ENCODE results near the gene C1orf210. TPM values are rescaled to one million over a fixed set of nuclear protein-coding genes. Genes with fewer than 3 reads are reported as not detected.

Gene C1orf210
- total RNA-seq, 1 donor from 2014 or later: not detected

GRCh38 chr1:43279161-43279560 is 6.2 kb downstream of the C1orf210 start:
- no peak for DNase-seq (ENCODE audit: low read depth, low spot score)
- H3K4me1 Mint-ChIP-seq: peaks cover 20% of the 10 kb centered on the region
- H3K4me3 Mint-ChIP-seq: no peak overlapping the region
- H3K27ac Mint-ChIP-seq (ENCODE audit: unreplicated experiment): no peak overlapping the region
- TF ChIP-seq CTCF (conservative IDR thresholded peaks at IDR 0.05): no peak
- H3K9me3 Mint-ChIP-seq: no peaks in the 10 kb centered on the region
- peaks cover 2% of the 10 kb centered on the region for H3K27me3 Mint-ChIP-seq (ENCODE audit: low read depth)
- H3K36me3 Mint-ChIP-seq (ENCODE audit: low read depth): no peaks in the 10 kb centered on the region

GRCh38 chr1:43277116-43277876 is 8.1 kb downstream of the C1orf210 start:
- Mint-ChIP-seq H3K9me3 (no peaks in the 10 kb centered on the region), H3K27me3 (ENCODE audit: low read depth) (peaks cover 2% of the 10 kb centered on the region), H3K4me1 (peaks cover 17% of the 10 kb centered on the region), H3K27ac (ENCODE audit: unreplicated experiment) (peak overlapping the region; percentile 50), H3K36me3 (ENCODE audit: low read depth) (no peaks in the 10 kb centered on the region), H3K4me3 (no peak overlapping the region)
- DNase-seq (ENCODE audit: low read depth, low spot score): no peak
- no peak for TF ChIP-seq CTCF (conservative IDR thresholded peaks at IDR 0.05)

- Mint-ChIP-seq H3K27me3 (ENCODE audit: low read depth) (peaks cover 4% of the 10 kb centered on the region), H3K4me3 (no peak overlapping the region), H3K4me1 (peaks cover 17% of the 10 kb centered on the region), H3K36me3 (ENCODE audit: low read depth) (no peaks in the 10 kb centered on the region), H3K9me3 (no peaks in the 10 kb centered on the region), H3K27ac (ENCODE audit: unreplicated experiment) (no peak overlapping the region)
- no peak for TF ChIP-seq CTCF (conservative IDR thresholded peaks at IDR 0.05)
- no peak for DNase-seq (ENCODE audit: low read depth, low spot score)
These were observed 8.7 kb downstream of the C1orf210 start for GRCh38 chr1:43276673-43277072.

GRCh38 chr1:43275826-43276620 is 9.4 kb downstream of the C1orf210 start:
- no peak overlapping the region for H3K4me3 Mint-ChIP-seq
- no peaks in the 10 kb centered on the region for H3K9me3 Mint-ChIP-seq
- no peak for TF ChIP-seq CTCF (conservative IDR thresholded peaks at IDR 0.05)
- no peak overlapping the region for H3K27ac Mint-ChIP-seq (ENCODE audit: unreplicated experiment)
- peaks cover 22% of the 10 kb centered on the region for H3K4me1 Mint-ChIP-seq
- H3K36me3 Mint-ChIP-seq (ENCODE audit: low read depth): no peaks in the 10 kb centered on the region
- DNase-seq (ENCODE audit: low read depth, low spot score): no peak
- H3K27me3 Mint-ChIP-seq (ENCODE audit: low read depth): peaks cover 9% of the 10 kb centered on the region

GRCh38 chr1:43274804-43275180 is 10.6 kb downstream of the C1orf210 start:
- H3K27me3 Mint-ChIP-seq (ENCODE audit: low read depth): peaks cover 17% of the 10 kb centered on the region
- peaks cover 11% of the 10 kb centered on the region for H3K4me1 Mint-ChIP-seq
- peak overlapping the region; percentile 15 for H3K27ac Mint-ChIP-seq (ENCODE audit: unreplicated experiment)
- TF ChIP-seq CTCF (conservative IDR thresholded peaks at IDR 0.05): no peak
- DNase-seq (ENCODE audit: low read depth, low spot score): no peak
- H3K4me3 Mint-ChIP-seq: no peak overlapping the region
- no peaks in the 10 kb centered on the region for H3K36me3 Mint-ChIP-seq (ENCODE audit: low read depth)
- H3K9me3 Mint-ChIP-seq: no peaks in the 10 kb centered on the region

All from neural crest cell (in vitro differentiated cells).